Activated naive CD4-positive, alpha-beta T cell treated with anti-CD3 and anti-CD28 coated beads, Interleukin-2, amount 10 ng/mL, durations not matched to agents 7 days and 5 days (primary cell): Measurements from ENCODE around the gene APOC3.

Source experiments
- CTCF ChIA-PET: fragments of 350-600 bp; sonication (Branson Sonifier 250); formaldehyde crosslinking; loops from one replicate; lab custom pipeline; 2021; ENCODE audit warnings: antibody characterized with exemption; lab: Charles Lee
- DNase-seq: peaks from one replicate; pipeline ENCODE4 v3.0.0-alpha.2; 2020
- H3K27ac Mint-ChIP-seq: one replicate; pipeline ENCODE4 v1.8.0; 2021; ENCODE audit warnings: mild to moderate bottlenecking, moderate library complexity, mixed read lengths
- H3K27me3 Mint-ChIP-seq: one replicate; pipeline ENCODE4 v1.8.0; 2021; ENCODE audit warnings: mild to moderate bottlenecking, mixed read lengths
- H3K36me3 Mint-ChIP-seq: one replicate; pipeline ENCODE4 v1.8.0; 2021; ENCODE audit warnings: mixed read lengths
- H3K4me1 Mint-ChIP-seq: one replicate; pipeline ENCODE4 v1.8.0; 2021; ENCODE audit warnings: mixed read lengths
- H3K4me3 Mint-ChIP-seq: one replicate; pipeline ENCODE4 v1.8.0; 2021; ENCODE audit warnings: mild to moderate bottlenecking, moderate library complexity, mixed read lengths
- H3K9me3 Mint-ChIP-seq: one replicate; pipeline ENCODE4 v1.8.0; 2021; ENCODE audit warnings: mixed read lengths

The APOC3 gene

DNA sequence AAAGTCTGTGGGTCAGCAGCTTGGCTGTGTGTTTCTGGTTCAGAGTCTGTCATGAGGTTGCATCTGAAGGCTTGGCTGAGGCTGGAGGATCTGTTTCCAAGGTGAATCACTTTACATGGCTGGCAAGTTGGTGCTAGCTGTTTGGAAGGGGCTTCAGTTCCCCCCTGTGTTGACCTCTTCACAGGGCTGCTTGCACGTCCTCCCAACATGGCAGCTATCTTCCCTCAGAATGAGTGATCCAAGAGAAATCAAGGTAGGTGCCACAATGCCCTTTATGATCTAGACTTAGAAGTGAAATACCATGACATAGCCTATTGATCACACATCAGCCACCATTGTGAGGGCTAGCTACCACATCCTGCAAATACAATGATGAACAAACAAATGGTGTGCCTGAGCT lies 16.5 kb upstream of the APOC3 start:
- H3K27ac Mint-ChIP-seq = no peak overlapping the region
- no peaks in the 10 kb centered on the region for H3K4me1 Mint-ChIP-seq
- H3K9me3 Mint-ChIP-seq = no peaks in the 10 kb centered on the region
- peaks cover 27% of the 10 kb centered on the region for H3K27me3 Mint-ChIP-seq
- no peaks in the 10 kb centered on the region for H3K36me3 Mint-ChIP-seq
- no peak for DNase-seq
- CTCF ChIA-PET = interaction anchor here (1.2 to 1.8 kb wide), 3 partner anchors 20 to 67 kb away, joined by 3 to 7 read pairs (median 4); partner anchors contain the start of gene APOA5
- H3K4me3 Mint-ChIP-seq = no peak overlapping the region

- Mint-ChIP-seq H3K27me3 (peaks cover 23% of the 10 kb centered on the region), H3K36me3 (no peaks in the 10 kb centered on the region)
- CTCF ChIA-PET = interaction anchor here (1.2 to 1.8 kb wide), 2 partner anchors 20 to 23 kb away, joined by 3 to 7 read pairs; partner anchors contain the start of gene APOA5
These were observed 15.8 kb upstream of the APOC3 start for GRCh38 chr11:116813781-116814471.

GRCh38 chr11:116814502-116814901 lies 15.2 kb upstream of the APOC3 start:
- Mint-ChIP-seq H3K4me3 (no peak overlapping the region), H3K36me3 (no peaks in the 10 kb centered on the region), H3K4me1 (no peaks in the 10 kb centered on the region), H3K27ac (no peak overlapping the region), H3K27me3 (peaks cover 19% of the 10 kb centered on the region), H3K9me3 (no peaks in the 10 kb centered on the region)
- DNase-seq = no peak
- CTCF ChIA-PET = no interaction called here

More at GRCh38 chr11:116813781-116814471, 15.8 kb upstream of the APOC3 start:
- H3K4me3 Mint-ChIP-seq = no peak overlapping the region
- H3K9me3 Mint-ChIP-seq = no peaks in the 10 kb centered on the region
- no peak overlapping the region for H3K27ac Mint-ChIP-seq
- DNase-seq = no peak
- no peaks in the 10 kb centered on the region for H3K4me1 Mint-ChIP-seq

- DNase-seq = no peak
- H3K27me3 Mint-ChIP-seq = peaks cover 7% of the 10 kb centered on the region
- H3K36me3 Mint-ChIP-seq = no peaks in the 10 kb centered on the region
- no peak overlapping the region for H3K27ac Mint-ChIP-seq
- CTCF ChIA-PET = no interaction called here
- H3K9me3 Mint-ChIP-seq = no peaks in the 10 kb centered on the region
- no peaks in the 10 kb centered on the region for H3K4me1 Mint-ChIP-seq
- no peak overlapping the region for H3K4me3 Mint-ChIP-seq
These were observed 10.7 kb upstream of the APOC3 start for GRCh38 chr11:116819049-116819448.

DNA sequence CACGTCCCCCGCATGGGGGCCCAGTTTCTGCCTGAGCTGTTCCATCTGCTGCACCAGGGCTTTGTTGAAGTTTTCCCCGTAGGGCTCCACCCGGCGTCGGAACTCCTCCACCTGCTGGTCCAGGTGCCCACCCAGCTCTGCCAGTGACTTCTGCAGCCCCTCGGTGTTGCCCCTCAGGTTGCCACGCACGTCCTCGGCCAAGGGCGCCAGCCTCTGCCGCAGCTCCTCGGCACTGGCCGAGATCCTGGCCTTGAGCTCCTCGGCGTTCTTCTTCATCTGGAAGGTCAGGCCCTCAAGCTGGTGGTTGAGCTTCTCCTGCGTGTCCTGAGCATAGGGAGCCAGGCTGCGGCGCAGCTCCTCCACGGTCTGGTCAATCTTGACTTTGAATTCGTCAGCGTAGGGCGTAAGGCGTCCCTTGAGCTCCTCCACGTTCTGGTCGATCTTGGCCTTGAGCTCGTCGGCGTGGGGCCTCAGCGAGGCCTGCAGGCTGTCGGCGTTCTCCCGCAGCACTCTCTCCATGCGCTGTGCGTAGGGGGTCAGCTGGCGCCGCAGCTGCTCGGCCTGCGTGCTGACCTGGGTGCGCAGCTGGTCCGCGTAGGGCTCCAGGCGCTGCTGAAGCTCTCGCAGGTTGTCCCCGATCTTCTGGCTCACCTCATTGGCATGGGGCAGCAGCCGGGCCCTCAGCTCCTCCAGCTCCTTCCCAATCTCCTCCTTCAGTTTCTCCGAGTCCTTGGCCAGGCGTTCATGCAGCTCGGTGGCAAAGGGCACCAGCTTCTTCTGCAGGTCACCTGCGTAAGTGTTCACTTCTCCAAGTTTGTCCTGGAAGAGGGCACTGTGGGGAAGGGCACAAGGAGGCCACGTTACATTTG lies 8.4 kb upstream of the APOC3 start:
- no peaks in the 10 kb centered on the region for H3K36me3 Mint-ChIP-seq
- H3K9me3 Mint-ChIP-seq = no peaks in the 10 kb centered on the region
- CTCF ChIA-PET = interaction anchor here (1.2 kb wide), 1 partner anchor 30 kb away, joined by 4 read pairs; the partner anchor contains the start of gene APOA5
- H3K4me3 Mint-ChIP-seq = no peak overlapping the region
- H3K27ac Mint-ChIP-seq = no peak overlapping the region
- H3K27me3 Mint-ChIP-seq = peaks cover 3% of the 10 kb centered on the region
- no peaks in the 10 kb centered on the region for H3K4me1 Mint-ChIP-seq
- no peak for DNase-seq

DNA sequence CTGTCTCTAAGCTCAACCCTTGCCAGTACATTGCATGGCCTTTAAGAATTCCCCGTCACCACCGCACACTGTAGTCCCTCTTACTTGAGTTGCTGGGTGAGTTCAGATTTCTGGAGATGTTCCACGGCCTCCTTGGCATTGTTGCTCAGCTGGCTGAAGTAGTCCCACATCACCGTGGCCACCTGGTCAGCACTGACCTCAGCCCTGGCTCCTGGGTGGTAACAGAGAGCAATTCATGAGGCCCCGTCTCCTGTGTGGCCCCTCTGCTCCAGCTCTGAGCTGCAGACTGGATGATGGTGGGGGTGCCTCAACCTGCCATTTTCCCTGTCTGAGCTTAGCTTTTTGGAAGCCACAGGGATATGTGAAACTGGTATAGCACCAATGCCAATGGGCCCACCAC lies 7.1 kb upstream of the APOC3 start:
- CTCF ChIA-PET = interaction anchor here (0.8 to 2.4 kb wide), 2 partner anchors 13 to 35 kb away, joined by 3 to 11 read pairs; partner anchors contain the start of gene ZPR1
- H3K9me3 Mint-ChIP-seq = no peaks in the 10 kb centered on the region
- H3K27me3 Mint-ChIP-seq = no peaks in the 10 kb centered on the region
- H3K4me1 Mint-ChIP-seq = no peaks in the 10 kb centered on the region
- H3K4me3 Mint-ChIP-seq = no peak overlapping the region
- DNase-seq = no peak
- no peaks in the 10 kb centered on the region for H3K36me3 Mint-ChIP-seq
- H3K27ac Mint-ChIP-seq = no peak overlapping the region

GRCh38 chr11:116823031-116823843 lies 6.5 kb upstream of the APOC3 start, which contains the start of gene APOA4:
TSS of gene APOA4 (minus strand) at chr11:116823304. CDS start at chr11:116823191, 113 bp downstream.
- DNase-seq = no peak
- Mint-ChIP-seq H3K4me3 (no peak within 1 kb of the TSS), H3K4me1 (no peaks in the 10 kb centered on the region), H3K9me3 (no peaks in the 10 kb centered on the region), H3K36me3 (no peaks in the 10 kb centered on the region), H3K27me3 (no peaks in the 10 kb centered on the region), H3K27ac (no peak within 1 kb of the TSS)
- CTCF ChIA-PET = interaction anchor here (0.8 to 2.4 kb wide), 3 partner anchors 11 to 35 kb away, joined by 3 to 11 read pairs (median 3); partner anchors contain the start of gene ZPR1

GRCh38 chr11:116825434-116825833 lies 4.3 kb upstream of the APOC3 start:
- Mint-ChIP-seq H3K36me3 (no peaks in the 10 kb centered on the region), H3K9me3 (no peaks in the 10 kb centered on the region), H3K4me3 (no peak overlapping the region), H3K4me1 (no peaks in the 10 kb centered on the region), H3K27ac (no peak overlapping the region), H3K27me3 (no peaks in the 10 kb centered on the region)
- CTCF ChIA-PET = no interaction called here
- no peak for DNase-seq

GRCh38 chr11:116825854-116826750 lies 3.6 kb upstream of the APOC3 start:
- Mint-ChIP-seq H3K4me1 (no peaks in the 10 kb centered on the region), H3K27me3 (peaks cover 3% of the 10 kb centered on the region), H3K4me3 (no peak overlapping the region), H3K36me3 (no peaks in the 10 kb centered on the region), H3K9me3 (no peaks in the 10 kb centered on the region), H3K27ac (no peak overlapping the region)
- DNase-seq = no peak
- CTCF ChIA-PET = interaction anchor here (1.0 to 1.2 kb wide), 2 partner anchors 10 to 35 kb away, joined by 3 to 4 read pairs; partner anchors contain the start of gene APOA5

GRCh38 chr11:116826751-116827431 lies 2.8 kb upstream of the APOC3 start:
- CTCF ChIA-PET = interaction anchor here (0.8 to 1.2 kb wide), 3 partner anchors 9 to 279 kb away, joined by 3 to 4 read pairs (median 4); partner anchors contain the start of gene APOA5
- no peaks in the 10 kb centered on the region for H3K4me1 Mint-ChIP-seq
- H3K36me3 Mint-ChIP-seq = no peaks in the 10 kb centered on the region
- no peak overlapping the region for H3K4me3 Mint-ChIP-seq
- no peak overlapping the region for H3K27ac Mint-ChIP-seq
- H3K27me3 Mint-ChIP-seq = peaks cover 5% of the 10 kb centered on the region
- H3K9me3 Mint-ChIP-seq = no peaks in the 10 kb centered on the region
- DNase-seq = no peak

GRCh38 chr11:116827461-116827860 lies 2.2 kb upstream of the APOC3 start:
- Mint-ChIP-seq H3K9me3 (no peaks in the 10 kb centered on the region), H3K4me1 (no peaks in the 10 kb centered on the region), H3K36me3 (no peaks in the 10 kb centered on the region), H3K4me3 (no peak overlapping the region), H3K27ac (no peak overlapping the region), H3K27me3 (peaks cover 6% of the 10 kb centered on the region)
- CTCF ChIA-PET = interaction anchor here (0.8 to 1.0 kb wide), 2 partner anchors 36 to 278 kb away, joined by 3 to 4 read pairs; partner anchors contain the start of gene APOA5
- no peak for DNase-seq
